K562 (cell line): ENCODE data around the gene GLIPR2. TPM values are rescaled to one million over a fixed set of nuclear protein-coding genes. Genes with fewer than 3 reads are reported as not detected.

Experiments
- CEBPB ChIP-seq: fragments of 450-650 bp; IDR thresholded peaks from 2 replicates; pipeline ENCODE4 v1.6.1; 2016; ENCODE audit warnings: missing genetic modification characterization, missing compliant biosample characterization
- DDX20 ChIP-seq: fragments of 450-650 bp; IDR thresholded peaks from 2 replicates; pipeline ENCODE4 v1.6.1; 2016; ENCODE audit warnings: missing genetic modification characterization, low read depth, mild to moderate bottlenecking, missing compliant biosample characterization, moderate library complexity
- EZH2 ChIP-seq: IDR thresholded peaks from 2 replicates; pipeline ENCODE4 v1.6.1; 2012; ENCODE audit warnings: low read depth, mild to moderate bottlenecking, inconsistent platforms, low read length, borderline replicate concordance
- IFI16 ChIP-seq: fragments of 250-450 bp; sonication (Bioruptor Pico); IDR thresholded peaks from 2 replicates; pipeline ENCODE4 v2.1.2; 2022; ENCODE audit warnings: mild to moderate bottlenecking, inconsistent platforms
- MAFK ChIP-seq: IDR thresholded peaks from 2 replicates; pipeline ENCODE4 v1.6.1; 2011; ENCODE audit warnings: low read length, improper control_type of control experiment
- MGA ChIP-seq: fragments of 450-650 bp; IDR thresholded peaks from 2 replicates; pipeline ENCODE4 v1.6.1; 2016; ENCODE audit warnings: mild to moderate bottlenecking, moderate library complexity
- NFE2L1 ChIP-seq: fragments of 450-650 bp; IDR thresholded peaks from 2 replicates; pipeline ENCODE4 v1.6.1; 2016; ENCODE audit warnings: missing genetic modification characterization, low read depth, mild to moderate bottlenecking, missing compliant biosample characterization, moderate library complexity, borderline replicate concordance
- PCBP2 ChIP-seq: fragments of 200-400 bp; formaldehyde crosslinking; IDR thresholded peaks from 2 replicates; pipeline ENCODE4 v1.6.1; 2018; ENCODE audit warnings: low read length, low read depth, mild to moderate bottlenecking, moderate library complexity; ENCODE audit not compliant: poor library complexity, severe bottlenecking
- PURB ChIP-seq: sonication (generic); formaldehyde crosslinking; IDR thresholded peaks from 2 replicates; pipeline ENCODE4 v1.9.0; 2021; ENCODE audit warnings: low read depth, mild to moderate bottlenecking, missing genetic modification reagents
- TCF7 ChIP-seq: sonication (generic); IDR thresholded peaks from 2 replicates; pipeline ENCODE4 v1.6.1; 2016; ENCODE audit warnings: antibody characterized with exemption, borderline replicate concordance
- TRIM28 ChIP-seq: fragments of 450-650 bp; IDR thresholded peaks from 2 replicates; pipeline ENCODE4 v1.6.1; 2017
- ZNF134 ChIP-seq: fragments of 250-450 bp; sonication (Bioruptor Pico); conservative IDR thresholded peaks from 2 replicates; pipeline ENCODE4 v1.4.0; 2020
- ZNF584 ChIP-seq: fragments of 200-800 bp; sonication (Bioruptor generic); IDR thresholded peaks from 2 replicates; pipeline ENCODE4 v1.6.1; 2016; ENCODE audit warnings: low read depth, mild to moderate bottlenecking, missing genetic modification characterization, missing compliant biosample characterization
- ZNF589 ChIP-seq: fragments of 200-800 bp; sonication (Bioruptor generic); IDR thresholded peaks from 2 replicates; pipeline ENCODE4 v1.6.1; 2016; ENCODE audit warnings: low read depth, missing genetic modification characterization, missing compliant biosample characterization
- polyA plus RNA-seq, 8 experiments: library from polyadenylated mRNA; depleted of rRNA in 4 of 8; stranded (reverse) in 5 of 8; unstranded in 3 of 8; fragments of >200 nt; fragmentation: Nextera tagmentation in 2 of 8; fragmentation: Illumina TruSeq in 1 of 8; extraction: Ambion mirVana in 2 of 8; extraction: Trizol in 1 of 8; gene quantifications; 2 replicates each; pipeline versions ENCODE4 v1.2.1 to v1.2.3, GENCODE V29; 2011 to 2014; ENCODE audit warnings: inconsistent platforms in 1 of 8, missing spikeins in 1 of 8
- total RNA-seq, 7 experiments: library from RNA; depleted of rRNA in 6 of 7; stranded (reverse); fragments of >200 nt in 6 of 7; fragmentation: Illumina TruSeq in 2 of 7; extraction: Trizol in 2 of 7; gene quantifications; 2 replicates each; pipeline versions ENCODE4 v1.2.1 to v1.2.3, GENCODE V29; 2011 to 2021; ENCODE audit warnings: low replicate concordance in 1 of 7

GLIPR2 gene
- total and polyA plus RNA-seq, 9 of the 15 experiments (the other 6 are each of a cell fraction or from before 2014, with no cell fraction given), result 1.4 to 8.8 (median 2.9) TPM

DNA sequence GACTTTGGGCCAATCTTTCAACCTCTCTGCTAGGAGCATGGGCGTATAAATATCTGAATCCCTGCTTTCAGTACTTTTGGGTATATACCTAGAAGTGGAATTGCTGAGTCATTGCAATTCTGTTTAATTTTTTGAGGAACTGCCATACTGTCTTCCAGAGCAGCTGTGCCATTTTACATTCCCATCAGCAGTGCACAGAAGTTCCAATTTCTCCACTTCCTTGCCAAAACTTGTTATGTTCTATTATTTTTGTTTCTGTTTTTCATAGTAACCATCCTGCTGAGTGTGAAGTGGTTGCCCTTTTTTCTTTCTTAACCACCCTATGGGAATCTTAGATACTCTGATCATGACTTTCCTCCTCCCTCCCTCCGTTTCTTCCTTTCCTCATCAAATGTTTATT, 21.6 kb downstream of the GLIPR2 start (continued):
- TF ChIP-seq PCBP2 (no peak), MAFK (peak; percentile 86), IFI16 (CRISPR knock-in tag) (no peak), MGA (no peak), TRIM28 (no peak), EZH2 (no peak), DDX20 (tag) (no peak), ZNF584 (no peak), NFE2L1 (peak; percentile 72; the same call in 1 of the 2 replicates), ZNF589 (CRISPR knock-in tag) (no peak), ZNF134 (CRISPR knock-in tag) (no peak), TCF7 (no peak), CEBPB (tag) (no peak), PURB (CRISPR knock-in tag) (no peak)
